ENCODE data around the gene KLF13.

DNA sequence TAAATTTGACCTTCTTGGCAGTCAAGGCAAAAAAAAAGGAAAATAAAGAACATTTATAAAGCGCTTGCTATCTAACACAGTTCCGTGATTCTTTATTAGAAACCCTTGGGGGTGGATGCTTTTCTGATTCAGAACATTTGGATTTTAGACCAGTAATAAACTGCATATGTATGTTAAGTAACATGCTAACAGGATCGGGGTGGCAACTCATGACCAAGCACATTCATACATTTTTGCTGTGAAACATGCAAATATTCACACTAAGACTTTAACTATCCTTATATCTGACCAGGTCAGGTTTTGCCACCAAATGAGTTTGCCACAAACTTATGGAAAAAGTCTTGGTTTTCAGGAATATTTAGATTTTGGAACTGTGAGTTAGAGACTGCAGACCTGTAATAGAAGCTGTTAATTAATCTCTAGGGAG is 30.4 kb upstream of the KLF13 start:
- TF ChIP-seq, protein P1, sequence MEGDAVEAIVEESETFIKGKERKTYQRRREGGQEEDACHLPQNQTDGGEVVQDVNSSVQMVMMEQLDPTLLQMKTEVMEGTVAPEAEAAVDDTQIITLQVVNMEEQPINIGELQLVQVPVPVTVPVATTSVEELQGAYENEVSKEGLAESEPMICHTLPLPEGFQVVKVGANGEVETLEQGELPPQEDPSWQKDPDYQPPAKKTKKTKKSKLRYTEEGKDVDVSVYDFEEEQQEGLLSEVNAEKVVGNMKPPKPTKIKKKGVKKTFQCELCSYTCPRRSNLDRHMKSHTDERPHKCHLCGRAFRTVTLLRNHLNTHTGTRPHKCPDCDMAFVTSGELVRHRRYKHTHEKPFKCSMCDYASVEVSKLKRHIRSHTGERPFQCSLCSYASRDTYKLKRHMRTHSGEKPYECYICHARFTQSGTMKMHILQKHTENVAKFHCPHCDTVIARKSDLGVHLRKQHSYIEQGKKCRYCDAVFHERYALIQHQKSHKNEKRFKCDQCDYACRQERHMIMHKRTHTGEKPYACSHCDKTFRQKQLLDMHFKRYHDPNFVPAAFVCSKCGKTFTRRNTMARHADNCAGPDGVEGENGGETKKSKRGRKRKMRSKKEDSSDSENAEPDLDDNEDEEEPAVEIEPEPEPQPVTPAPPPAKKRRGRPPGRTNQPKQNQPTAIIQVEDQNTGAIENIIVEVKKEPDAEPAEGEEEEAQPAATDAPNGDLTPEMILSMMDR (conservative IDR thresholded peaks at IDR 0.05 in 1 of 2, IDR thresholded peaks at IDR 0.05 in 1 of 2; ENCODE audit: low read depth in 1 of 2, low read length in 2 of 2) = no peak
- TF ChIP-seq EZH2 (IDR thresholded peaks at IDR 0.05; ENCODE audit: low read length, missing control alignments) = no peak
